Measurements from ENCODE around the gene TNFSF11. TPM values are rescaled to one million over a fixed set of nuclear protein-coding genes. Genes with fewer than 3 reads are reported as not detected.

TNFSF11 gene
- total and polyA plus RNA-seq, 12 donors = not detected

DNA sequence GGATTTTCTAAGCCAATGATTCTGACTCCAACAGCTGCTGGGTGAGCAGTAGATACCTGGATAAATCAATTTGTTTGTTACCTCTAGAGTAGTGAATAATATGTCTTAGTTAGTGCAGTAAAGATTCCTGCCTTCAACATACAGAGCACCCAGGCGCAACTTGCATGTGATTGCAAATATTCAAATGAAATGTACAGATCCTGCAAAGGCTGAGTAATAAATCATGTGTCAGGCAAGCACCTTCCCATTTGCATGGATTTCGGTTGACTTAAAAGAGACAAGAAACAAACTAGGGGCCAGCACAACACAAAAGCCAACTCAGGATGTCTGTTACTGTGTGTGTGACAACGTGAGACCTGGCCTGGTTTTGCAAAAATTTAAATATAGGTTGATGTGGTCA lies 79.7 kb downstream of the TNFSF11 start:
- ATAC-seq (no peak), DNase-seq (no peak)
- H3K27me3 ChIP-seq = peaks cover 0 to 36% (median 13%) of the 10 kb centered on the region in 7 donors
- intact Hi-C loops (cut with DNase I) = loop anchor here in 2 of 10 donors (10.0 kb wide), 1 partner anchor 161 kb away; no protein-coding TSS in a partner anchor
- H3K4me3 ChIP-seq = no peak overlapping the region
- no peaks in the 10 kb centered on the region for H3K36me3 ChIP-seq
- TF ChIP-seq, protein P1, sequence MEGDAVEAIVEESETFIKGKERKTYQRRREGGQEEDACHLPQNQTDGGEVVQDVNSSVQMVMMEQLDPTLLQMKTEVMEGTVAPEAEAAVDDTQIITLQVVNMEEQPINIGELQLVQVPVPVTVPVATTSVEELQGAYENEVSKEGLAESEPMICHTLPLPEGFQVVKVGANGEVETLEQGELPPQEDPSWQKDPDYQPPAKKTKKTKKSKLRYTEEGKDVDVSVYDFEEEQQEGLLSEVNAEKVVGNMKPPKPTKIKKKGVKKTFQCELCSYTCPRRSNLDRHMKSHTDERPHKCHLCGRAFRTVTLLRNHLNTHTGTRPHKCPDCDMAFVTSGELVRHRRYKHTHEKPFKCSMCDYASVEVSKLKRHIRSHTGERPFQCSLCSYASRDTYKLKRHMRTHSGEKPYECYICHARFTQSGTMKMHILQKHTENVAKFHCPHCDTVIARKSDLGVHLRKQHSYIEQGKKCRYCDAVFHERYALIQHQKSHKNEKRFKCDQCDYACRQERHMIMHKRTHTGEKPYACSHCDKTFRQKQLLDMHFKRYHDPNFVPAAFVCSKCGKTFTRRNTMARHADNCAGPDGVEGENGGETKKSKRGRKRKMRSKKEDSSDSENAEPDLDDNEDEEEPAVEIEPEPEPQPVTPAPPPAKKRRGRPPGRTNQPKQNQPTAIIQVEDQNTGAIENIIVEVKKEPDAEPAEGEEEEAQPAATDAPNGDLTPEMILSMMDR (IDR thresholded peaks at IDR 0.05) = no peak
- H3K9me3 ChIP-seq = no peaks in the 10 kb centered on the region
- H3K4me1 ChIP-seq = no peaks in the 10 kb centered on the region
- 69 to 83% methylated on average over 3 of the region's 3 CpGs for WGBS, 2 donors
- H3K27ac ChIP-seq = no peak overlapping the region

DNA sequence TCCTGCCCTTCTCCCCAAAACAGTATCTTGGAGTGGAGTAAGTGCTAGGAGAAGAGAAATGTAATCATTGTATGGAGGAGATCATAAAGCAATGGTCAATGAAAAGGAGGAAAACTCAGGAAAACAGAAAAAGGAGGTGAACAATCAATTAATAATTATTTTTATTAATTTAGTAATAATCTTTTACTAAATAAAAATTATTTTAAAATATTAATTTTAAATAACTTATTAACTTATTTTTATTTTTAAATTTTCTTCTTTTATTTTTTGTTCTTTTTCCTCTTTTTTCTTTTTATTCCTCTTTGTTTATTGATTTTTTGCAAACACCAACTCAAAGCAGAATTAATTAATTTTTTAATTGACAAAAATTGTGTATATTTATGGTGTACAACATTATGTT lies 80.3 kb downstream of the TNFSF11 start:
- ATAC-seq = no peak
- H3K27me3 ChIP-seq = peaks cover 0 to 39% (median 13%) of the 10 kb centered on the region in 7 donors
- intact Hi-C loops (cut with DNase I) = loop anchor here in 2 of 10 donors (10.0 kb wide), 1 partner anchor 161 kb away; no protein-coding TSS in a partner anchor

DNA sequence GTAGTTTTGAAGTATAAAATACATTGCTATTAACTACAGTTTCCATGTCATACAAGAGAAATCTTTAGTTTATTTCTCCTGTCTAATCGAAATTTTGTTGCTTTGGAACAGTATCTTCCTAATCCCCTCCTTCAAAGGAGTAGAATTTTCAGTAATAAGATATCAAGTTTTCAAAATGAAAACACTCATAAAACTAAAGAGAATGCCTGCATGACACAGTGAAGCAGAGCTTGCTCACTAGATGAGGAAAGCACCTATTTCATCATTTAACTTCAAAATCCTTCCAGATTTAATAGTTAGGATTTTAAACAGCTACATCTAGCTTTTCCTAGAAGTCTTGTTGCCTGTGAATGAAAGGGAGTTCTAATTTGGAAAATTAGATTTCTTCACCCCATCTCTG lies 80.8 kb downstream of the TNFSF11 start:
- WGBS, 2 donors = 63 to 66% methylated on average over 1 of the region's 1 CpG
- no peaks in the 10 kb centered on the region for H3K36me3 ChIP-seq
- peaks cover 0 to 39% (median 13%) of the 10 kb centered on the region in 7 donors for H3K27me3 ChIP-seq
- H3K27ac ChIP-seq = no peak overlapping the region
- ATAC-seq (no peak), DNase-seq (no peak)
- H3K4me3 ChIP-seq = no peak overlapping the region
- intact Hi-C loops (cut with DNase I) = loop anchor here in 2 of 10 donors (10.0 kb wide), 1 partner anchor 160 kb away; no protein-coding TSS in a partner anchor
- no peaks in the 10 kb centered on the region for H3K4me1 ChIP-seq
- H3K9me3 ChIP-seq = no peaks in the 10 kb centered on the region
- TF ChIP-seq, protein P1 (IDR thresholded peaks at IDR 0.05) = no peak

More for the DNA sequence above, 80.3 kb downstream of the TNFSF11 start:
- Histone ChIP-seq H3K27ac (no peak overlapping the region), H3K9me3 (no peaks in the 10 kb centered on the region), H3K4me1 (no peaks in the 10 kb centered on the region), H3K4me3 (no peak overlapping the region), H3K36me3 (no peaks in the 10 kb centered on the region)
- TF ChIP-seq, protein P1 (IDR thresholded peaks at IDR 0.05) = no peak
- DNase-seq = no peak

DNA sequence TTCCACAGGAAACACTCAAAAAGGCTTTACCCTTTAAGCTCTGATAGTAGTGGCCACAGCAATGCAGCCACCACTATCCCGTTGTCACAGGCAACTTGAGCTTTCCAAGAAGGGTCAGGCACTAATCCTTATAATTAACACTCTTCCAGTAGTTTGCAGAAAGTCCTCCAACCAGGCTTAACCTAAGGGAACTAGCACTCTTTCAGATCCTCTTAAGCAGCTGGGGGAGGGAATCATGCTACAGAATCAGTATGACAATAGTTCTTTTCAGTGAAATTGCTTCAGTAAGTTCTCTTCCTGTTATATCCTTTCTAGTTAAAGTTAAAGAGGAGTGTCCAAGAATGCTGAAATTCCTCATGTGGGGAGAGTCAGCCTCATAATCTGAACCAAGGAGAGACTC lies 82.2 kb downstream of the TNFSF11 start:
- no peaks in the 10 kb centered on the region for H3K36me3 ChIP-seq
- ATAC-seq (no peak), DNase-seq (no peak)
- H3K4me3 ChIP-seq = no peak overlapping the region
- TF ChIP-seq, protein P1 (IDR thresholded peaks at IDR 0.05) = no peak
- H3K4me1 ChIP-seq = no peaks in the 10 kb centered on the region
- no peak overlapping the region for H3K27ac ChIP-seq
- intact Hi-C loops (cut with DNase I) = loop anchor here in 2 of 10 donors (10.0 kb wide), 1 partner anchor 159 kb away; no protein-coding TSS in a partner anchor
- H3K9me3 ChIP-seq = no peaks in the 10 kb centered on the region
- peaks cover 0 to 39% (median 13%) of the 10 kb centered on the region in 7 donors for H3K27me3 ChIP-seq
- WGBS, 2 donors = 27 to 34% methylated on average over 1 of the region's 1 CpG

Measured in heart right ventricle (tissue), 16 donors.